ENCODE results near the gene PPM1L.

The PPM1L gene

DNA sequence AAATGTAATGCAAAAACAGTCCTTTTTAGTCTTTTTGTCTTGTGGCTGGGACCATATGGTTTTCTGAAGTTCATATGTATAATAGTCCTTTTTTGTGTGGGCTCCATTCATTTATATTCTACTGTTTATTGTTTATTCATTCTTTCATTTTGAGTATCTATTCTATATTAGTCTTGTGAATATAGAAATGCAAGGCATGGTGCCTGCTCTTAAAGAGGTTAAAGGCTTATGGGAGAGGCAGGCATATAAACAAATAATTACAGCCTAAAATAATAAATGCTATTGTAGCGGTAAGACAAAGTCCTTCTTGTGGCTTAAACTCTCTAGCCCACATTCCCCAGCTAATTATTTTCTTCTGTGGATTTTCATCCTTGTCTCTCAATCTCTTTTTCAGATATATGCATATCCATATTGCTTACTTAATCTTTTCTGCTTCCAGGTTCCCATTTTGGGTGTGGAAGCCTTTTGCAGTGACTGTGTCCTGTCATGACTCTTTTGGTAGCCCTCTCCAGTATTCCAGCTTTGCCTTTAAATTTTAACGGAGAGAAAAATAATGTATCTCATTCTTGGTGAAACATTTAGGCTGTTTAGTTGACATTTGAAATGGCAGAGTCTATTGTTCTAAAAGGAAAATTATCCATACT lies 101.6 kb downstream of the PPM1L start:
- no peak for DNase-seq

DNA sequence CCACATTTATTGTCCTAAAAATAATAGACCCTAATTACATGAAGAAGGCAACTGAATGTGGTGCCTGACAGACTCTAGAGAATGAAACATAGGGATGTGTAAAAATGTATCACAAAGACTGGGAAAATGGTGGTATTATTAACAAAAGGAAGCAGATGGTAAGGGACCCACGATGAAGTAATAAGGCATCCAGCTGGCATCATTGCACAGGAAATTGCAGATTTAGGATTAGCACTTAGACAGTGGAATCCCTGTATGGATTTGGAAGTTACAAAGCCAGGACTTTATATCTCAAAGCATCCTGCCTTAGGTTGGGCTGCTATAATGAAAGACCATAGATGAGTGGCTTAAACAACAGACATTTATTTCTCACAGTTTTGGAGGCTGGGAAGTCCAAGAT lies 104.3 kb downstream of the PPM1L start:
- DNase-seq: no peak

DNA sequence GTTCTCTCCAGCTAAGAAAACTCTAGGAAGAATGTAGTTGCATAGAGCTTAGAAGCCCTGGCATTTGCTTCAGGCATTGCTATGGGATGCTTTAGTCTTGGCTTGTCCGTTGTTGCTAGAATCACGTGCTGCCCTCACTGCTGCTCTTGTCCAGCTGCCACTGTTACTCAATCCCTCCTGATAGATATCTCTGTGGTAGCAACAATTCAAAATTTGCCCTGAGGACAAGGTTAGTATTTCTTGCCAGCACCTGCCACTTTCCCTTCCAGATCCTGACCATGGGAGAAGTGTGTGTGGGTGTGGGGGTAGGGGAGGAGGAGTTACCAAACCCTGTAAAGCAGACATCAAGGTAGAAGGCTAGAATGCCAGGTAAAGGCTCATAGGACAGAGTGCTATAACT lies 113.8 kb downstream of the PPM1L start:
- DNase-seq: peak; percentile 72 to 75

DNA sequence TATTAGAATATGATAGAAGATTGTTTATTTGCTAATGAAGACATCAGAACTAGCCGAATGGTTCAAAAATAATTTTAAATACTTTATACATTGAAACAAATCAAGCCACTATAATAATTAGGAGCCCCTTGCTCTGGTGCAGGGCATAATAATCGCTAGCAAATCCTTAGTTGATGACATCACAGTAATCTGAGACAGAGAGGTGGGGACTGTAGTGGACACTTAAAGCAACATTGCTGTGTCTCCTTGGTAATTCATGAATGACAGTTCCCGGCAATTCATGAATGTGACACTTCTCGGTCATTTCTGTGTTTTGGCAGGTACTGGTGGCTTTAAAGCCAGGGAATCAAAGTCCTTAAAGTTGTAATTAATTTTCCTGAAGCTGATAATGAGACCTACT lies 114.3 kb downstream of the PPM1L start:
- DNase-seq: peak; percentile 51 to 67

- no peak for DNase-seq
These were observed 118.7 kb downstream of the PPM1L start for GRCh38 chr3:160874736-160875135.

- DNase-seq: no peak
These were observed 120.6 kb downstream of the PPM1L start for GRCh38 chr3:160876643-160877042.

DNA sequence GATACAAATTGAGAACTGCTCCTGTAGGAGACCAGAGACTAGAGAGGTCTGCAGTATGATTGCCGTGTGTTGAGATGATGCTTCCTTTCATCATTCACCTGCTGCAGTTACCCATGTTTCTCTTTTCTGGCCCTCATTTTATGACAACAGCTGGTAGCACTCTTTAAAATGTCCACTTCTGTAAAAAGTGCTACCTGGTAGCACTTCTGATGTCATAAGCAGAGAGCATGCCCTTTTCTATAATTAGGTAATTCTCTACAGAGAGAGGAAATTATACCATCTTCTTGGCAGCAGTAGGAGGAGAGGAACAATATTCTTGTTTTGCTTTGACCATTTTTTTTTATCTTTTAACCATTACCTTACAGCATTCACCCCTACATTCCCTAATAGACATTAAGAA lies 123.8 kb downstream of the PPM1L start:
- DNase-seq: no peak

- DNase-seq: no peak
These were observed 127.3 kb downstream of the PPM1L start for GRCh38 chr3:160883373-160883772.

DNA sequence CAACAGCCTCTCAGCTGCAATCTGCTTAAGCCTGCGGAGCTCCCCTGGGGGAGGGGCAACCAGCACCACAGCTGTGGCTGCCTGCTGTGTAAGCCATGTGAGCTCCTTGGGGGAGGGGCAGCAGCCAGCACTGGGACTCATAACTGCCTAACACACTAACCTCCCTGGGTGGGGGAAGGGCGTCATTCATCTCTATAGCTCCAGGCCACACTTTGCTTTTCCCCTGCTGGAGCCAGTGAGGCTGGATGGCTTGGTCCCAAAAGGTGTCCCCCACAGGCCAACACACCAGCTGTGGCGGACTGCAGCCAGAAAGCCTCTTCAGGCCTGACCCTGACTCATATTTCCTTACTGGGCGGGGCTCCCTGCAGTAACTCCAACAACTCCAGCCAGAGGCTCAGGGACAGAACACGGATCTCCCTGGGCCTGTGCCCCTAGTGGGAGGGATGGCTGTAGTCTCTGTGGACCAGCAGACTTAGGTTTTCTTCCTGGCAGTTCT lies 129.8 kb downstream of the PPM1L start:
- DNase-seq: peak; percentile 70 to 81

DNA sequence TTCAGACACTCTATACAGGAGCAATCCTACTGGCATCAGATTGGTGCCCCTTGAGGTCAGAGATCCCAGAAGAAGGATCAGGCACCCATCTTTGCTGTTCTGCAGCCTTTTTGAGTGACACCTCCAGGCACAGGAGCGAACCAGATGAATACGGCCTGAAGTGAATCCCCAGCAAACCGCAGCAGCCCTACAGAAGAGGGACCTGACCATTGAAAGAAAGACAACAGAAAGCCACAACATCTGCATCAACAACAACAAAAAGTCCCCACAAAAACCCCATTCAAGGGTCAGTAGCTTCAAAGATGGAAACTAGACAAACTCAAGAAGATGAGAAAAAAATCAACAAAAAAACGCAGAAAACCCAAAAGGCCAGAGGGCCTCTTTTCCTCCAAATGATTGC lies 130.4 kb downstream of the PPM1L start:
- no peak for DNase-seq

DNA sequence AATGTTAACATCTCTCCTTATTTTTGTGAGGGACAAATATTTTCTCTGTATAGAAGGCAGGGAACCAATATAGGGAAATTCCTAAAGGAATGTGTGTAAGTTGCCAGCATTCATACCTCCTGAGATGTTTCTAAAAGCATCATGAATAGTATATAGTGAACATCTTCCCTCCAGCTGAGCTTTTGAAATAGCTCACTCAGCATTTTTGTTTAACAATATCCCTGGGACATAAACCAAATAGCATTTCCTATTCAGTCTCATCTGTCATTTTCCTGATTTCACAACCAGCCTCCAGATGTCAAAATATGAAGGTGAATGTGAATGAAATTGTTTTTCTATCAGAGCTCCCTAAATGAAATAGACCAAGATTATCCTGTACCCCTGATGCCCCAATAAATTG lies 137.2 kb downstream of the PPM1L start:
- no peak for DNase-seq

DNA sequence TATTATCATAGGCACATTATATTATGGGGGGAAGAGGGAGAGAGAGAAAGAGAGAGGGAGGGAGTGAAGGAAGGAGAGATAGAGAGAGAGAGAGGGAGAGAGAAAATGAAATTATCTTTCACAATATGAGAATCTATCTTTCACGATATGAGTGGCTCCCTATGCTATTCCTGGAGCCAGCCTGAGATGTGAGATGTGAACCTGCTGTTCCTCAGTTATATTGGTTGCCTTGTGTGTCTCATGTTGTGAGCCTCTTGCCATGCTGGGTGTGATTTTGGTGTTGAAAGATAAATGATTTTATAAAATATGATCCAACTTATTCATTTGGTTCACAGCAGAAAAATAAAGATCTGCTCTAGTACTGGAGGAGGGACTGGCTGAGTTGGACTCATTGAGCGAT lies 148.7 kb downstream of the PPM1L start:
- DNase-seq: no peak

DNA sequence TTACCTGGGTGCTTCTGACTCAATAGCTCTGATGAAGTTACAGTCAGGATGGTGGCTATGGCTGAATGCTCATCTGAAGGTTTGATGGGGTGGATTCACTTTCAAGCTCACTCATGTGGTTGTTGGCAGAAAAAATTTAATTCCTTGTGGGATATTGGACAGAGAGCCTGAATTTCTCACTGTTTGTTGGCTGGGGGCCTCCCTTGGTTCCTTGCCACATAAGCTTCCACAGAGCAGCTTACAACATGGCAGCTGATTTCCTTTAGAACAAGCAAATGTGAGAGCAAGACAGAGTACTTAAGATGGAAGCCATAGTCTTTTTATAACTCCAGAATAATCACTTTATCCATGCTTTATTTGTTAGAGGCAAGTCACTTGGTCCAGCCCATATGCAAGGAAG lies 150.6 kb downstream of the PPM1L start:
- DNase-seq: no peak

DNA sequence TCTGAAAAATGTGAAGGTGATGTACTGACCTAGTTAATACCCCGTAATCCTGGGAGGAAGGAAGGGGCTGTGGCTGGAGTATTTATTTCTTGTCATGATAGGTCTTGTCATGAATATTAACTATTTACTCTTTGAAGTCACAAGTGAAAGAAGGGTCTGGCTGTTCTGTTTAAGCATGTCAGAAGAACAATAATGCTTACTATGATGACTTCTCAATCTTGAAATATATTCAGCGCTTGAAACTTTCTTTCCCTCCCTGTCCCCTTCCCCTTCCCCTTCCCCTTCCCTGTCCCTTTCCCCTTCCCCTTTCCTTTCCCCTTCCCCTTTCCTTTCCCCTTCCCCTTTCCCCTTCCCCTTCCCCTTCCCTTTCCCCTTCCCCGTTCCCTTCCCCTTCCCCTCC lies 153.9 kb downstream of the PPM1L start:
- no peak for DNase-seq

DNA sequence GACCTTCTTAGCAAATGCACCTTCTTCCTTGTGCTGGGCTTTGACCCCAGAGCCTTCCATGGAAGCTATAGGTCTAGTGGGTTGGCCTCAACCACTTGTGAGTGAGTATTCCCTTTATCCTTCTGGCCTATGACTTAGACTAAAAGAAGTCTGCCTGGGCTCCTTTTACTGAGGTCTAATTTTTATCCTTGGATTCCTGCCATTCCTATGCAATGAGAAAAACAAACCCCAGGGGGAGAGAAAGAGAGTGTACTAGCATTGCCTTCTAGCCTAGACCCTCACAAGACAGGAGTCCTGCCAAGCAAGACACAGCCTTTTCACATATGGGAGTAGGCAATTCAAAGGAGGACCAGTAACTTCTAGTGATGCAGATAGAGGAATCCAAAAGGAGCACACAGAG lies 155.4 kb downstream of the PPM1L start:
- no peak for DNase-seq

DNA sequence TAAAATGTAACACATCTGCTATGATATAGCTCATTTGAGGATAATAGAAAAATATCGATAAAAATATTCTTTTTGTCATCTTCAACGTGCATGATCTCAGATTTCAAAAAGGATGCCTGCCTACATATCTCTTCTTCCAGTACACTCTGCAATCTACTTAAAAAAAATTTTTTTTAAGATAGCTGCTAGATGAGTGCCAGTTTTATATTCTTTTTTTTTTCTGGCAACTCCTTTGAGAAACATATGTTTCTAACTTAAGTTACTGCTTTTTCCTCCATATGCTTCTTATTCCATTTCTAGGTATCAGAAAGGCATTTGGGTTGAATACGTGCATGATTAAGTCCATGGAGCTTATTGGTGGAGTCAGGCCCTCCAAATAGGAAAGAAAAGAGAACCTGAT lies 160.4 kb downstream of the PPM1L start:
- DNase-seq: no peak

DNA sequence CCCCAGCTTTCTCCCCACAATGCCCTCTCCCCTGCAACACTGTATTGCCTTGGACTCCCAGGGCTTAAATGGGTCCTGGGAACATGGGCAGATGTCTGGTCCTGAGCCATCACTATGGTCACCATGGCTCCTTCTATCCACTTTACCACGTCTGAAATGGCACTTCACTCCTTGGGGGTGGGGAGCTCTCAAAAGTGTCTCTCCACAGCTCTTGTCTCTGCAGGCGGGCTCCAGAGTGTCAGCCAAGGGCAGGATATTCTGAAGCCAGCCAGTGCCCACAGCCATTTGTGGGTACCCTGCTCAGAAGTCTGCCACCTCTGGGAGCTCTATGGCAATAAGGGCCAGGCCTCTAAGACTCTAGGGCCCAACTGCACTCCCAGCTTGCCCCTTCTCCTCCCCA lies 163.9 kb downstream of the PPM1L start:
- no peak for DNase-seq

DNA sequence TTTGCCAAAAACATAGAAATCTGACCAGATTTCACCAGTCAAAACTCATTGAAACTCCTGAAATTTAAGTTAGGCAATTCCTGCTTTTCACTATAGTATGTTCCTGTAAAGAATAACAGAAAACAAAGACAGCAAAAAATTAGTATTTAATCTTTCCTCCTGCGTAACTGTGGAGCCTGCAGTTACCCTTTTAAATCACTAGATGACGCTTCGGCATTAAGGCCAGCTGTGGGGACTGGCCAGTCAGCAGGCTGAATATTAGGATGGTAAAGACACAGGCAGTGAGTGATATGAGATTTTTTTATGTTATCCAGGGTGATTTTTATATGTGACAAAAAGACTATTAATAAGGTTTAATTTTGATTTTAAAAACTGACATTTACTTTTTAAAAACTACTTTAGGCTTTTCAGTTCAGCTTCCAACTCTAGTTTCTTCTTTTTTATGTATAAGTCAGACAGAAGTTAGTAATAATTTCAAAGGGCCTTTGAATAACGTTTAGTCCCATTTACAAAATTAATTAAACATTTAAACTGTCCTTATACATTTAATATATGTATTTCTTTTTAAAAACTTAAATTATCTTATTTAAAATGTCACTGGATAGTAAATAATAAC lies 165.1 kb downstream of the PPM1L start:
- DNase-seq: peak; percentile 5 to 52

GRCh38 chr3:160924776-160925175 lies 168.7 kb downstream of the PPM1L start:
- DNase-seq: no peak

GRCh38 chr3:160927620-160928019 lies 171.6 kb downstream of the PPM1L start:
- DNase-seq: no peak

- peak in 1 of 2 experiments; percentile 1 for DNase-seq
These were observed 172.2 kb downstream of the PPM1L start for GRCh38 chr3:160928183-160928726.

GRCh38 chr3:160929595-160929994 lies 173.6 kb downstream of the PPM1L start:
- peak; percentile 1 to 11 for DNase-seq

DNA sequence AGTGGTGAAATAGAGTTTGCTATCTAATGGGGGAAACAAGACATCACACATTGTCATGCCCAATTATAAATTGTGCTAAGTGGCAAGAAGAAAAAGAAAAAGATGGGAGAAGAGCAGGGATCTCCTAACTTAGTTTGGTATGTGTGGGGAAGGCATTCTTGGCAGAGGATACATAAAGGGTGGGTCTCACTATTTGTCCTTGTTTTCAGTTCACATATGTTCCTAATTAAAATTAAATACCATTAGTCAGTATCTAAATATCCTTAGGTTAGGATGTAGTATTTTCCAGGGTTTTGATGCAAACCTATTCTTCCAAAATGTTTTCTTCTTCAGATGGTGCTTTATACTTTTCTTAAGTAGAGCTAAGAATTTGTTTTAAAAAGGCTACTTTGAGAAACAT lies 175.4 kb downstream of the PPM1L start:
- DNase-seq: no peak

DNA sequence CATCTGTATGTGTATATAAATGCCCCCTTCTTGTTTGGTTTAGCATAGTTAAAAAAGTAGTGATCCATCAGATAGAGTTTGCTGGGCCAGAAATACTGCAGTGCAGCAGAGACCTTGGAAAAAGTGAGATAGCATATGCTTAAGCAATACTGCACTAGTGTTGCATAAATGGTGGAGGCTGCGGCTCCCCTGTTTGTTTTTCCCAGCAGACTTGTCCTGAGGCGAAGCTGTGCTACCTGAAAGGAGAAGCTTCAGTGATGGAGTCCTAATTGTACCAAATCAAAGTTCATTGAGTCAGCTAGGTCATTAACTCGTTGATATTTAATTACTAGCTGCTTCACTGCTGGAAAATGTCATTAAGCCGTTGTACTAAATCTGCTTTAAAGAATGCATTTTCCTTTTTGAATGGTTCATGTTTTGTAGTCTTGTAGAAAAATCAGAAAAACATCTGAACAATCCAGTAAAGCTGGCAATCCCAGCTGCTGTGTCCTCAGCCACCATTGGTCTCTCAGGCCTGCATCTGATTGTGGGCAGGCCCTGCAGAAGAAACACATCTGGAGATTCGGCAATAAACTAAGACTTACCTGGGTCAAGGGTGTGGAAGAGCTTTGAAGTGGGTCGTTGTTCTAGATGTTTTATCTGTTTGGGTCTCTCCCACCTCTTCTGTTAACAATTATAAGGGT lies 179.5 kb downstream of the PPM1L start:
- no peak for DNase-seq
